NOMO-1 treated with DMSO at 0.1 percent for 48 hours (cell line): ENCODE data around the gene DNAH8.

ENCODE experiments used
- DNase-seq: peaks from one replicate; lab custom pipeline; 2025; ENCODE audit not compliant: unreplicated experiment; lab: John Stamatoyannopoulos, UW

Gene DNAH8

GRCh38 chr6:38959138-38959537 lies 244.0 kb downstream of the DNAH8 start:
- no peak for DNase-seq

GRCh38 chr6:38968702-38969149 lies 253.6 kb downstream of the DNAH8 start:
- no peak for DNase-seq

- DNase-seq: peak; percentile 38
Measured at GRCh38 chr6:38973178-38974057, 258.3 kb downstream of the DNAH8 start.

GRCh38 chr6:38974389-38975151 lies 259.5 kb downstream of the DNAH8 start:
- no peak for DNase-seq

GRCh38 chr6:38975621-38976049 lies 260.5 kb downstream of the DNAH8 start:
- DNase-seq: no peak

- no peak for DNase-seq
Measured at GRCh38 chr6:38976051-38976450, 260.9 kb downstream of the DNAH8 start.

GRCh38 chr6:38976801-38977500 lies 261.8 kb downstream of the DNAH8 start:
- DNase-seq: no peak

- DNase-seq: no peak
Measured at GRCh38 chr6:38978139-38978704, 263.1 kb downstream of the DNAH8 start.

- DNase-seq: no peak
Measured at GRCh38 chr6:38982470-38982869, 267.4 kb downstream of the DNAH8 start.

- no peak for DNase-seq
Measured at GRCh38 chr6:38984723-38985122, 269.6 kb downstream of the DNAH8 start.

- DNase-seq: no peak
Measured at GRCh38 chr6:38985839-38986238, 270.7 kb downstream of the DNAH8 start.

GRCh38 chr6:38987503-38987902 lies 272.4 kb downstream of the DNAH8 start:
- no peak for DNase-seq

- DNase-seq: no peak
Measured at GRCh38 chr6:38988736-38989449, 273.8 kb downstream of the DNAH8 start.

- DNase-seq: no peak
Measured at GRCh38 chr6:38990475-38990874, 275.4 kb downstream of the DNAH8 start.

- DNase-seq: no peak
Measured at GRCh38 chr6:38996676-38997075, 281.6 kb downstream of the DNAH8 start.

GRCh38 chr6:38997128-38997761 lies 282.1 kb downstream of the DNAH8 start:
- no peak for DNase-seq

GRCh38 chr6:39003072-39003471 lies 288.0 kb downstream of the DNAH8 start:
- DNase-seq: no peak

- no peak for DNase-seq
Measured at GRCh38 chr6:39003492-39003891, 288.4 kb downstream of the DNAH8 start.

GRCh38 chr6:39004801-39005200 lies 289.7 kb downstream of the DNAH8 start:
- no peak for DNase-seq

GRCh38 chr6:39005774-39006173 lies 290.7 kb downstream of the DNAH8 start:
- DNase-seq: no peak
